GM21447 (cell line): ENCODE results near the gene RETREG1.
"Not testable (repeated sequence)": the region's sequence is repeated elsewhere in the genome, so short reads cannot be mapped to it uniquely, and the experiment has no call there.

Source experiments
- ATAC-seq: cut with Tn5 transposase; IDR thresholded peaks from one replicate; pipeline ENCODE4 v1.9.1; 2021; ENCODE audit not compliant: unreplicated experiment

Gene RETREG1

DNA sequence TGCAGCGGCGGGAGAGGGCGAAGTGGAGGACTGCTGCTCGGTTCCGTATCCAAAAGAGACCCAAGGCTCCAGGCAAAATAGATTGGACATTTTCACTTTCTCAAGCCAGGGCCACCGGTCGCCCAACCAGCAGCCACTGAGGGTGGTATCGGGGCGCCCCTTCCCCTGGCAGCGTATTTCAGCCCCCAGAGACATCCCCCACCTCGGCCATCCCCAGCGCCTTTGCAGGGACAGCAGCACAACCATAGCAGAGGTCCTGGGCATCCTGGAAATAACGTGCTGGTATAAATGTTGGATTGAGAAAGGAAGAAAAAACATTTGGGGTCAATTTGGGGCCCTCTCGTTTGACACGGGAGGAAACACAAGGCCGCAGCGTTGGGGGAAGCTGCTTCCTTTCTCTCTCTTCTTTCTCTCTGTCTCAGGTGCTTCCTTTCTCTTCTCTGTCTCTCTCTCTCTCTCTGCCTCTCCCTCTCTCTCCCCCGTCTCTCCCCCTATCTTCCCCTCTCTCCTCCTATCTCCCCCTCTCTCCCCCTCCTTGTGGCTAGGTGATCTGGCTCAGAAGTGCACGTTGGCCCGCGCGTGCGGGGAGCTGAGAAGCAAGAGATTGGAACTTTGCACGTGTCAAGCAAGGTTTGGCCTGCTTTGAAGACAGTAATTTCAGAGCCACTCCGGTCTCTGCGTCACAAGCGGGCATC lies 624 bp upstream of the RETREG1 start:
- no peak for ATAC-seq

DNA sequence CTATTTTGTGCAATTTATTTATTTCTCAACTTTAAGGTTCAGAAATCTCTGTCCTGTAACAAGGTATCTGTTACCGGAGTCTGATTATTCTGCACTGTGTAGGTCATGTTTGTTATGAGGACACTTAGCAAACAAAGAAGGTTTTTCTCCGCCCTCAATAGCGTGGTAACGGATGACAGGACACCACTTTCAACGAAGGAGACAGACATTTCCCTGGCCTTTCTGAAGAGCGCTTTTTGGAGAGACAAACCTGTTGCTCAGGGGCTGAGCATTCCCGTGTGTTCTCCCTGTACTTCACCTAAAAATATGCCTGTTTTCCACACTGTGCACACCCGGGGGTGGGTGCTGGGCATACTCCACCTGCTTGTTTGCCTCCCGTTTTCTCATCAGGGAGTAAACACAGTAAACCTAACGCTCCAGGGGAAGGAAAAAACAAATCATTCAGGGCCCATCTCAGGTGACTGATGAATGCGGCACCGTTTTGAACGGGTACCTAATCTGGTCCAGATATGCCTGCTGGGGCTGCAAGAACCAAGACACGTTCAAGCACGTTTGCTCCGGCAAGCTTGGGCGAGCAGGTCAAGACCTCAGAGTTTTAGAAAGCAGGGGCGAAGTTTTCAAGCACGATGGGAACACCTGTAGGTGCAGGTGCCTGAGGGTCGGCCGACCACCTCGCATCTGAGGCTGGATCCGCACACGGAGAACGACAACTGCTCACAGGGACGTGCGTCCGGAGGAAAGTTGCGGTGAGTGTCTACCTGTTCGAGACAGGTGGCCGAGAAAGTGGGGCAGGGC lies 859 bp downstream of the RETREG1 start:
- no peak for ATAC-seq

DNA sequence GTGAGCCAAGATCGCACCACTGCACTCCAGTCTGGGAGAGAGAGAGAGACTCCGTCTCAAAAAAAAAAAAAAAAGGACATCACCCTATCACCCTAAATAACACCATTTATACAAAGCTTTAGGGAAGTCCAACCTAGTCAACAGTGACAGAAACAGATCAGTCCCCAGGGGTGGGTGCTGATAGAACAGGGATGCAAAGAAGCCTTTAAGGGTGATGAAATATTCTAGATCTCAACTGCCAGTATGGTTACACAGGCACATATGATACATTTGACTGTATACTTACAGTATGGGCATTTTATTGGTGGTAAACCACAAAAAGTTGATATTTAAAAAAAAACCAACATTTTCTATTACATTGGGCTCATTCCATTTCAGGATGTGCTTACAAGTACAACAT lies 4.8 kb downstream of the RETREG1 start:
- no peak for ATAC-seq

DNA sequence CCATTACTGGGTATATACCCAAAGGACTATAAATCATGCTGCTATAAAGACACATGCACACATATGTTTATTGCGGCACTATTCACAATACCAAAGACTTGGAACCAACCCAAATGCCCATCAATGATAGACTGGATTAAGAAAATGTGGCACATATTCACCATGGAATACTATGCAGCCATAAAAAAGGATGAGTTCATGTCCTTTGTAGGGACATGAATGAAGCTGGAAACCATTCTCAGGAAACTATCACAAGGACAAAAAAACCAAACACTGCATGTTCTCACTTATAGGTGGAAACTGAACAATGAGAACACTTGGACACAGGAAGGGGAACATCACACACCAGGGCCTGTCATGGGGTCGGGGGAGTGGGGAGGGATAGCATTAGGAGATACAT lies 5.9 kb downstream of the RETREG1 start:
- not testable (repeated sequence) for ATAC-seq

DNA sequence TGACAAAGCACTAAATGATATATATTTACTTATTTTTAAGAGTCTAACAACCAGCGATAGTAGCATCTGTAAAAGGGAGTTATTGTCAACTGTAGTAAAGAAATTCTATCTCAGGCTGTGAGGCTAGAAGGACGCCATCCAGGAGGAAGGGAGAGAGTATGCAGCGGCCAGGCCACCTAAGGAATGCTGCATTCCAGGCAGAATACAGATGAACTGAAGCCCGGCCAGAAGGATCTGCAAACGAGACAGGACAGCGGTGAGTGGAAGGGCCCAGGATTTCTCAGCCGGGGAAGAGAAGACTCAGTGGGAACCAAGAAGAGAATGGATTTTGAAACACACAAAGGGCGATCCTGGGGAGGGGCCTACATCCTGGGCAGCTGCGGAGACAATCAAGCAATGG lies 7.4 kb downstream of the RETREG1 start:
- ATAC-seq: no peak

DNA sequence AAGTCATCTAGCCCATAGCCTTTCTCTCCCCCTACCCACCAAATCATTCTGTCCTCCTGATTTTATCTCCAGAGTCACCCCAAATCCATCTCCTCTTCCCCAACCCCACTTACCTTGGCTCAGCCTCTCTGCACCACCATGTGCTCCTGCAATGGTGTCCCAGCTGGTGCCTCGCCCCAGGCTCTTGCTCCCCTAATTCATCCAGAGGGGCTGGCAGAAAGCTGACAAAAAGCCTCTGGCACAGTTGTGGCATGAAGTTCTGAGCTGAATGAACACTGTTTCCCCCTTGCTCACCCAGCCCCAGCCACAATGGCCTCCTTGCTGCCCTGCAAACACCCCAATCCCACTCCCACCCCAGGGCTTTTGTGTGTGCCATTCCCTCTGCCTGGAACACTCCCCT lies 10.2 kb downstream of the RETREG1 start:
- no peak for ATAC-seq

DNA sequence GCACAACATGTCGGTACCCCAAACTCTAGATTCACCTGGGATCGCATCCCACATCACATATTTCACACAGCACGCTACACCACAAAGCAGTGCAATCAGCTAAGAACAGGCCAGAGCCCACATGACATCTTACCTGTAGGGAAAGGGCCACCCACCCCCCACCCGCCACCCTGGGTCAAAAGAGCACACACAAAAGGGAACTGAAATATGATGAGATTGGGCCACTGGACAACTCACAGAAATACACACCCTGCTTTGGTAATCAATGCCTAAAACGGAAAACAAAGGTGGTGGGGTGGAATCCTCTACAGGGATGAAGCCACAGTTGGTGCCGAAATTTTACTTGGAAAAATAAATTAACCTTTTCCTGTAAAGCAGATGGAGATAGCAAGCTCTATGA lies 13.1 kb downstream of the RETREG1 start:
- ATAC-seq: no peak

DNA sequence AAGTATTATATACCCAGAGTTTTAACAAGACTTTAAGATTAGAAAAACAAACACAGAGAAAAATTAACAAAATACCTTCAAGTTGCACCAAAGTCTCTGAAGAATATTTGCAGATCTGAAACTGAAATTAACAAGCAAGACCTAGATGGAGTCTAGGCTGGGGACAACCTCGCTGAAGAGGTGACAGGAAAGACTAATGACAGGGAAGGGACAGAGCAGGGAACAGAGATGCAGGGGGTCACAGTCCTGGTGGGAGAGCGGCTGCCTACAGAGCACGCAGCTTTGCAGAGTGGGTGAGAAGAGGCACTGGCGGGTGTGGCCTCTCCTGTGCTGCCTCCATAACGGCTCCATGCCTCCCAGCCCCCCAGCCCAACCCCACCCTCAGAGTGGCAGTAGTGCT lies 13.5 kb downstream of the RETREG1 start:
- ATAC-seq: no peak

DNA sequence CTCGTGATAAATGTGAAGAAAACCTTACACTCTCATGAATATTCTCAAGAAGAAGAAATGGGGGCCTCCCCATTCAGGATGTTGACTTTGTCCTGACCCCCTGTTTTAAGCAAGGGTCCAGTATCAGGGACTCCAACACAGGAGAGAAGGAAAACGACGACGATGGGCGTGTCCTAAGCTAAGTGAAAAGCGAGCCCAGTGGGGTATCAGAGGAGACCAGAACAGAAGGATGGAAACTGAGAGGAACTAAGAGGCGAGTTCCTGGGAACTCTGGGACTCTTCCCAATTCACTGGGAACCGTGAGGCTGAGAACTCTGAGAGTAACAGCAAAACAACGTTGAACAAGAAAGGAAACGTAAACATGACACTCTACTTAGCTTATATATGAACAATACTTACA lies 14.6 kb downstream of the RETREG1 start:
- ATAC-seq: no peak

DNA sequence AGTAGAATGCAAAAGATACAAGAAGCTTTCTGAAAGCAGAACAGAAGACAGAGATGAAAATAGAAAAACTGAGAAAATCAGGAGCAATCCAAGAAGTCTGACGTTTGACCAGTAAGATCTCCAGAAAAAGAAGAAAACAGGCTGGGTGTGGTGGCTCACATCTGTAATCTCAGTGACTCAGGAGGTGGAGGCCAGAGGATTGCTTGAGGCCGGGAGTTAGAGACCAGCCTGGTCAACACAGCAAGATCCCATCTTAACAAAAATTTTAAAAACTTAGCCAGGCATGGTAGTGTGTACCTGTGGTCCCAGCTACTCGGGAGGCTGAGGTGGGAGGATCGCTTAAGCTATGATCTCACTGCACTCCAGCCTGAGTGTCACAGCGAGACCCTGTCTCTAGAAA lies 15.9 kb downstream of the RETREG1 start:
- ATAC-seq: no peak

DNA sequence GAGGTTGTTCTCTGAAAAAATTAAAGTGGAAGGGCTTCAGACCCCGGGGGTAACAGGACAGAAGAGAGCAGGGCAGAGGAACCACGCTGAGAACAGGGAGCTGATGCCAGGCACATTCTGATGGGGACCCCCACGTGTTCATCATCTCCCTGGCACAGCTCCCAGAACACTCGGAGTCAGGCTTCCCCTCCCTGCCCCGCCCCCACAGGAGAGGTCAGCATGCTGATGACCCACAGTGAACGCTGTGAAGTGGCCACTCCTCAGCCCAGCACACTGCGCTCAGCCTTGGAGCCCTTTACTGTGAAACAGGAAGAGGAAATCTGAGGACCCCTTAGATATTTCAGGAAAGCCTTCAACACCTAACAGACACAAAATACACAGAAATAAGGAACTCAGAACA lies 16.4 kb downstream of the RETREG1 start:
- no peak for ATAC-seq

DNA sequence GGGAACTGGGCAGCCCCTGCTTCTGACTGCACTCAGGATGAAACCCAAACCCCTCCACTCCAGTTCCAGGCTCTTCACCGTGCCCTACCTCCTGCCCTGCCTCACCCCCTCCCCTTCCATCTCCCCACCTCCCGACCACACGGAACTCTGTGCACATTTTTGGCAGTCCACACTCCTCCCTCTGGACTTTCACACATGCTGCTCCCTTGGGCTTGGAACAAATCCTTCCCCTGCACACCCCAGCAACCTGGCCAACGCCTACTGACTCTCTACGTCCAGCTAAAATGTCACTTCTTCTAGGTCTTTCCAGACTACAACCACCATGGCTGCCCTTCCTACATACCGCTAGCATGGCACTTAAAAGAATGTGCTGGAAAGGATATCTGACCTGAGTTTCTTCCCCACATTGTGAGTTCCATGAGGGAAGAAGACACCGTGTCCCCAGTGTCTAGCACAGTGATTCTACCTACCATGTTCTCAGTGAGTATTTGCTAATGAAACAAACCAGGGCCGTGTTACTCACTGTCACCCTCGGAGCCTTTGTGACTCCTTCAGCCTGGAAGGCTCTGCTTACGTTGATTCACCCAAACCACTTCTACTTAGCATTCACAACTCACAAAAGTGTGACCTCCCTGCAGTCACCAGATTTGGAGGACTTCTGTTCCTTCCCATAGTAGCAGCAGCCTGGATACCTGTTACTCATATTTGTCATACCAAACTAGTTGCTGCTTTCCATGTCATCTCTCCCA lies 18.7 kb downstream of the RETREG1 start:
- ATAC-seq: no peak

DNA sequence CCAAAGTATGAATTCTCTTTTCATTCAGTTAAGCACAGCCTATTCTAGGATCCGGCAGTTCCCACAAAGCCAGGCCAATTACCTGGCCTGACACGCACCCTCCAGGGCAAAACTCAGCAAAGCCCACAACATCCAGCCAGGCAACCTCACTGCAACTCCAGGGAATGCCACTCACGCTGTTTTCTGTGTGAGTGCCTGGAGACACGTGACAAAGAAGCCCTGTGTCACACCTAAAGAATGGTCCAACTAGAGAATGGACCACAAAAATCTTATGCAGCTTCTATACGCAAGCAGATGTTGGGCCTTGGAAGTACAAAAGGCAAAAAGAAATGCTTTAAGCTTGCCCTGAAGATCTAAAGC lies 20.2 kb downstream of the RETREG1 start:
- ATAC-seq: no peak

DNA sequence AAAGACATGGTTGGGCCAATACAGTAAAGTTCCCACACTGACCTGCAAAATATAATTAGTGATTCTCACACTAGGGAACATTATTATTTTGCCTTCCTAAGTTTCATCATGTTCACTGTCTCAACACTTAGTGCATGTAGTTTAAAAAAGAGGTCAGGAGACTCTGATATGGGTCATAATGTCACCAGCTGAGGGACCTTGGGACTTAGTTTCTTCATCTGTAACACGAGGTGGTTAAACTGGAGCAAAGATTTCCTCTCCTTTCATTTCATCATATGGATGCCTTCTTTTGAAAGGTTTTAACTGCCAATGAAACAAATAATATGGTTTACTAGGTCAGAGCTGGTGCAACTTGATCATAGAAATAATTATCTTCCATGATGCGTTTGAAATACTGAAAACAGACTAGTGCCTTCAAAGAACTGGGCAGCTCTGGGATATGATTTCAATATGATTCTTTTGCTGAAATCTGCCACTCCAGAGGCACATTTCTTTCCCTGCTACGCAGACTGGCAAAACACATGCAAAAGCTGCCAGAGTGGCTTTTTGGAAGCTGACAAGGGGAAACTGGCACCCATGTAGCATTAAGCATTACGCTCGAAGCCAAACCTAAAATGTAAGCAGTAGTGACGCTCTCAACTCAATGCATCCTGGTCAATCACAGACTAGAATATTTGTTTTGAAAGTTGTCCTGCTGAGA lies 20.8 kb downstream of the RETREG1 start:
- ATAC-seq: no peak

DNA sequence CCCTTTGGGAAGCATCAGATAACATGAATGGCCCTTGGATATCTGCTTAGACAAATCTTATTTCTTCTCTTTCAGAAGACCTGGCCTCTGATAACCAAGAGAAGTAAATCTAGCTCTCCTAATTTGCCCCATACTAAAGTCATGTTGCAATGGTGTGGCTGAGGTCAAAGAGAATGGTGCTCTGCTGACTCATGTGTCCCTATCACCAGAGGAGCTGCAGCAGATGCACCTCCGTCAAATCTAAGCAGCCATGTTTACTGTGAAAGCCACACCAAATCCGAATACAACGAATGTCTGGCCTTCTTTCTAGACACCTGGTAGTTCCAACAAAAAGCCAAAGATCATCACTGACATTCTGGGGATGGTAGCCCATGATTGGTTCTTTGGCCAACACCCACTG lies 23.2 kb downstream of the RETREG1 start:
- ATAC-seq: no peak

DNA sequence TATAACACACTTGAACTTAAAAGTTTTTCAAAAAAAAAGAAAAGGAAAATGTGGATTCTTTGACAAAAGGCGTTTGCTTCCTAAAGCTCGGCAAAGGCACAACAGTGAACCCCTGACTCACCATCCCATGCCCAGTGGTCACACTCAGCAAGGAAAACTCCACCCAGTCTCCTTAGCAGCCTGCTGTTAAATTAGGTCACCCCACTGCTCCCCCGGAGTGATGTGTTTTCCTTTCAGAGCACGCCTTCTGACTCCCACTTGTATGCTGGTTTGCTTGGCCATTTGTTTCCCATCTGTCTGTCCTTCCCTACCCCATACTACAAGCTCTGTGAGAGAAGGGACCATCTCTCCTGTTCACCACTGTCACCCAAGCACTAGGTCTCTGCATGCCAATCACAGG lies 23.8 kb downstream of the RETREG1 start:
- ATAC-seq: no peak

DNA sequence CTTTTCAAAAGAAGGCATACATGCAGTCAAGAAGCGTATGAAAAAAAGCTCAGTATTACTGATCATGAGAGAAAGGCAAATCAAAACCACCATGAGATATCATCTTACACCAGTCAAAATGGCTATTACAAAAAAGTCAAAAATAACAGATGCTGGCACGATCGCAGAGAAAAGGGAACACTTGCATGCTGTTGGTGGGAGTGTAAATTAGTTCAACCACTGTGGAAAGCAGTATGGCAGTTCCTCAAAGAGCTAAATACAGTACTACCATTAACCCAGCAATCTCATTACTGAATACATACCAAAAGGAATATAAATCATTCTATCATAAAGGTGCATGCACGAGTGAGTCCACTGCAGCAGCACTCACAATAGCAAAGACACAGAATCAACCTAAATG lies 24.5 kb downstream of the RETREG1 start:
- no peak for ATAC-seq

DNA sequence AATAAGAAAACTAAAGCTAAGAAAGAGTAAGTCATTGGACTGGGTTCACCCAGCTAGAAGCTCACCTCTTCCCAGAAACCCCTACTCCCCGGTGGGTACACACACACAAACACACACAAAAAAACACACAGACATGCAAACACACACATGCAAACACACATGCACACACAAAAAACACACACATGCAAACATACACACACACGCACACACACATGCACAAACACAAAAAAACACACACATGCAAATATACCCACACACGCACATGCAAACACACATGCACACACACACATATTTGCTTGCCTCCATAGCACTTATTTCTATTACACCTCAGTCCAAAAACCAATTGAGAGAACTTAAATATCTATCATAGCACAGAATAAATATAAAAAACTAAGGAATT lies 26.1 kb downstream of the RETREG1 start:
- ATAC-seq: no peak

DNA sequence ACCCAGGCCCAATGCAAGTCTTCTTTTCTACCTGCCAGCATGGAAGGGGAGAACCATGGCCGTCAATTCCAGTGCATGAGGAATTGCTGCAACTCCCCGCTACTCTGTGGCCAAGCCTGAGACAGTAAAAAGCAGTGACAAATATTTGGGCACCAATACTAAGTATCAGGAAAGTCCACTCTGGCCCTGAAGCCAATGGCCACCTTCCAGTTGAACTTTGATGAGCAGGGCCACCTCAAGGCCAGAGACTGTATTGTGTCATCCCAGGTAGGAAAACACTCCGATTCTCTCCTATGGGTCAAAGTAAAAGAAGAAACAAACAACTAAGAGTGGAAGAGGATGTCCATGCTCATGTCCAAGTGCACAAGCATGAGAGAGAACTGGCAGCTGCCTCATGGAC lies 27.1 kb downstream of the RETREG1 start:
- no peak for ATAC-seq

DNA sequence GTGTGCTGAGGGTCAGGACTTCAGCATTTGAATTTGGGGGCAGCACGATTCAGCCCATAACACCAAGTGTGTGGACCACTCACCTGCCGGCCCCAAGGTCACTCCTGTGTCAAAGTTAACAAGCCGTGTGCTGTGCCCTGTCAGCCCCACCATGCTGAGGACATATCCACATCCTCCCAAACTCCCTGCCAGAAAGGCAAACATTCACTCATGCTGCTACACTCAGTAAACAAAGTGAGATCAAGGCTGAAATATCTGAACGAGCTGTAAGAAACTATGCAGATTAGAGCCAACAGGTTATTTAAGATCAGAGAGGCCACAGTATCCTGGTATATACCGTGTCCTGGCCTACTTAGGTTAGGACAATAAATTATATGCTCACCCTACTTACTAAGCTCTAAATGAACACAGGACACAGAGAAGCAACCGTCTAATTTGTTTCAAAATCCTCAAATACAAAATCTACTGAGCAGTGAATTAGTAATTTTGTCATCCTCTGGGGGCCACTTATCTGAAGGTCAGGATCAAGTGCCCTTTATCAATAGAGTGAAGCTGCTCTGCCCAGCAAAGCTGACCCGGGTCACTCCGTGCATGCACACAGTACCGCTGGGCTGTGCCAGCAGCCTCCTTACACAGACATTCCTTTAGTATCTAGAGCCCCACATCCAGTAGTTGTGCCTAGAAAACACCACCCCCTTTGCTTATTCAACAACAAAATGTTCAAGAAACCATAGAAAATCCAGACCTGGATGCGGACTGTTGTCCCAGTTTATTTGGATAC lies 28.2 kb downstream of the RETREG1 start:
- no peak for ATAC-seq

DNA sequence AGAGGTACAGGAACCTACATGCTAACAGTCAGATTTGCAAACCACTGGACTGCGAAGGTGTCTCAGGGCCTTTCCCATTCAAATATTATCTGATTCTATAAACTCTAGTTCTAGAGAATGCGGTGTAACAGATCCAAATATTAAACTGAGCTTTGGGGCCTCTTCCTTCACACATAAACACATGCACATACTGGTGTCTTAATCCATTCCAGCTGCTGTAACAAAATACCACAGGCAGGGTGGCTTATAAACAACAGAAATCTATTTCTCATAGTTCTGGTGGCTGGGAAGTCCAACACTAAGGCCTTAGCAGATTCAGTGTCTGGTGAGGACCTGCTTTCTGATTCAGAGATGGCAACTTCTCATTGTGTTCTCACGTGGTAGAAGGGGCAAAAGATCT lies 30.2 kb downstream of the RETREG1 start:
- no peak for ATAC-seq
